GM18520 (cell line): ENCODE data around the gene ALOX12B.
"Not testable (repeated sequence)": the region's sequence is repeated elsewhere in the genome, so short reads cannot be mapped to it uniquely, and the experiment has no call there.

Source experiments
- ATAC-seq: cut with Tn5 transposase; IDR thresholded peaks from one replicate; pipeline ENCODE4 v1.9.1; 2021; ENCODE audit not compliant: unreplicated experiment

The ALOX12B gene

DNA sequence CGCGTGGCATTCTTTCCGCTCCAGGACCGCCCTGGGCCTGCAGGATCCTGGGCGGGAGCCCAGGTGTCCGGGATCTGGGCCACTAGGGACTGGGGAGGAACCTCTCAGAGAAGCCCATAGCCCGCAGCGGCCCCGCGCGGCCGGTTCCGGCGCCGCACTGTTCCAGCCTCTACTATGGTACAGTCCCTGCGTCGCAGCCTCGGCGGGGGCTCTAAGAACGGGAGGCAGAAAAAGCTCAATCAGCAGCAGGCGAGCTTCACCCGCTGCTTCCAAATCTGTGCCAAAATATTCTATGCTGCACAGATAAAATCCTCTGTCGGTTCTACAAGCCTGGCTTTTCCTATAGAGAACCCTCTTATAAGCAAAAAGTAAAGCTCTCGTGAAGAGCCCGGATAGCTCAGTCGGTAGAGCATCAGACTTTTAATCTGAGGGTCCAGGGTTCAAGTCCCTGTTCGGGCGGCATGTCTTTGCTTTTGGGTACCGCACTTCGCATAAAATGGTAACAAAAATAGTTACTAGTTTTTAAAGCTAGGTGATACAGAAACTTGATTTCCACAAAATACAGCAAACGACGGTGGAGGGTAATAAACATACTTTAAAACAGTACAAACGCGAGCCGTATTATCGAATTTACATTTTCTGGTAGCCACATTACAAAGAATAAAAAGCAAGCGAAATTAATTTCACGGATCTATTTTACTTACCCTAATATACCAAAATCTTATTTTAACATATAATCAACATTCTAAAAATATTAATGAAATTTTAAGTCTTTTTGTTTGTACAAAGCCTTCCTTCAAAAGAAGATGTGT lies 31.5 kb upstream of the ALOX12B start:
- peak; percentile 22 for ATAC-seq

DNA sequence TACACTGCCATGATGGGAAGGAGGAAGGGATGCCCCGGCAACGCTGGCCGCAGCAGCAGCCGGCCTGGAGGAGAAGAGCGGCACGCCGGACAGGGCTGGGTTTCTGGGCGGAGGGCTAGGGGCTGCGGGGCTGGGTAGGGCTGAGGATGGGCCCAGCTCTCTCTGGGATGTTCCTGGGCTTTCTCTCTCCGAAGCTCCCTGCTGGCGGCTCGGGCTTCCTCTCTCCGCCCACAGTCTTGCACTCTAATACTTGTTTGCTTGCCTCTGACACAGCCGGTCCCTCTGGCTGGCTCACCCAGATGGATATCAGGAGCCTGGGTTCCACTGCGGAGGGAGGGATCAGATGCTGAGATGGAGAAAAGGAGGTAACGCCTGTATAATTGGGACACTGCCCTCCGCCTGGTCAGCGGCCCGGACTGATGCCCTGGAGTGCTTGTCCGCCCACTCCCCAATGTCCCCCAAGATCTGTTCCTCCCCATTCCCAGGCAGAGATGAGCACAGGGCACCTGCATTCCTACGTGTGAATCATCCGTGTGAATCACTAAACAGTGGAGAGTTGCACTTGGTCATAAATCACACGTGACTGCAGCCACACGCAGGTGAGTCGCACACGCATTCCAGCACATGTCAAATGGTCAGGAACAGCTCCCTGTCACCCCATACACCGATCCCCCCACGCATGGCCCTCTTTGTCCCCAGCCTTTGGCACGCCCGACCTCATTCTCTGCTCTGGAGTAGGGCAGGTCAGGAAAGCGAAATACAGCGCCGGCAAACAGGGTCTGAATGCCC lies 30.7 kb upstream of the ALOX12B start, which contains the start of gene ALOXE3:
TSS of gene ALOXE3 (minus strand) at position 535 of the 789 bp plus-strand sequence. CDS start at position 11, 524 bp downstream.
- ATAC-seq, result no peak

DNA sequence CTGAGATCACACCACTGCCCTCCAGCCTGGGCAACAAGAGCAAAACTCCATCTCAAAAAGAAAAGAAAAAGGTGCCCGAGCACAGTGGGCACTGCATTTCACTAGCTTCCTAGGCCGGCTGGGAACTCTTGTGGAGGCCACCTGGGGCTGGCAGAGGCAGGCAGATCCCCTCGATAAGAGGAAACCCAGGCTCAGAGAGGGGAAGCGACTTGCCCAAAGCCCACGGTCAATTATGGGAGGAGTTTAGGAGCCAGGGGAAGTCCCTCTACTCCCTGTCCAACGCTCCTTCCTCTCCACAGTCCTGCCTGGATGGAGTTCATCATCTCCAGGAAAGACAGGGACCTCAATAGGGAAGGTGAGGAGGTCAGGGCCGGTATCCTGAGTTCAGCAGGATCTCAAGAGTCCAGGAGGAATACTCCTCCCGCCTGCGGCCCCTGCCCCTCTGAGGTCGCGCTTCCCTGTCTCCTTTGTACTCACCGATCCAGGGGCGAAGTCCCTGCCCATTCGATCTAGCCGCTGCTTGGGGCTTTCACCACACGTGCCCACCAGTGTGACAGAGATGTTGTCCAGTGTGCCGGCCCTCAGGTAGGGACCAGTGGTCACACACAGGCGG lies 30.0 kb upstream of the ALOX12B start:
- no peak for ATAC-seq

DNA sequence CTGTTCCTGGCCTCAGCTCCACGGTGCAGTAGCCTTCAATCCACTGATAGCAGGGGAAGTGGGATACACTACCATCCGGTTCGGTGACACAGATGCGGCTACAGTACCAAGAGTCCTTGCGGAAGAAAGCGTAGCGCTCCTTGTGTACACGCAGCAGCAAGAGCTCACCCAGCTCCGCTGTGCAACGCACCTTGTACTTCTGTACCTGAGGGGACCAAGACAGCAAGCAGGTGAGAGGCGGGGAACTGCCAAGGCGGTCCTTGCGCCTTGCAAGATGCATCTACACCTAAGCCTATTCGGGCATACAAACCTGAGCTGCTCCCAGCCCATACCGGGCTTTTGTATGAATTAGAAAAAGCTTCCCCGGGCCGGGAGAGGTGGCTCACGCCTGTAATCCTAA lies 29.3 kb upstream of the ALOX12B start:
- ATAC-seq, result no peak

DNA sequence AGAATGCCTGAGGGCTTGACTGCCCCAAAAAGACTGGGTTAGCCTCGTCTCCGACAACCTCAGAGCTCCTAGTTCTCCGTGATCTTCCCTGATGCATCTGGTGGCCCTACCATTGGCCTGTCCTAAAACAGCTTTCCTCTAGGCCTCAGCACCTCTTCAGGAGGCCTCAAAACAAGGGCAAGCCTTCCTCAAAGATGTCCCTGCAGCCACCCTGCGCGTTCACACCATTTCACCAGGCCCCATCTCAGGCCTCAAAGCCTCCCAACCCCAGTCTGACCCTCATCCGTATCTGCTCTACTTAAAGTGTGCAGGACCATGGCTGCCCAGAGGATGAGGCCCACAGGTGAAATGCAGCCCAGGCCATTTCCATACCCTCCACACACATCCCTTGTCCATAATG lies 23.4 kb upstream of the ALOX12B start:
- ATAC-seq, result no peak

DNA sequence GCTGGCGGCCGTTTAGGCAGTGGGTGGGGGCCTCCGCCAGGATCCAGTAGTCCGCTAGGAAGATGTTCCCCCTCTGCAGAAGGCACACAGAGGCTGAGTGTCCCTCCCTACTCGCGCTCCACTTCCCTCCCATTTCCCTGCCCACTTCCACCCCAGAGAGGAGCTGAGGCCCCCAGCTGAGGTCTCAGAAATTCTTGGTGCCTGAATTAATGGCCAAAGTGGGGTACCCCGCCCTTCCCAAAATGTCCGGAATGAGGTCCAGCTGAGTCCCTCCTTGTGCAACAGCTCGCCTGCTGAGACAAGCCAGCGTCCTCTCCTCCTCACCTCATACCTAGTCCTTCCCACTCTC lies 22.9 kb upstream of the ALOX12B start:
- no peak for ATAC-seq

GRCh38 chr17:8109661-8110455 lies 22.3 kb upstream of the ALOX12B start:
- ATAC-seq, result no peak

DNA sequence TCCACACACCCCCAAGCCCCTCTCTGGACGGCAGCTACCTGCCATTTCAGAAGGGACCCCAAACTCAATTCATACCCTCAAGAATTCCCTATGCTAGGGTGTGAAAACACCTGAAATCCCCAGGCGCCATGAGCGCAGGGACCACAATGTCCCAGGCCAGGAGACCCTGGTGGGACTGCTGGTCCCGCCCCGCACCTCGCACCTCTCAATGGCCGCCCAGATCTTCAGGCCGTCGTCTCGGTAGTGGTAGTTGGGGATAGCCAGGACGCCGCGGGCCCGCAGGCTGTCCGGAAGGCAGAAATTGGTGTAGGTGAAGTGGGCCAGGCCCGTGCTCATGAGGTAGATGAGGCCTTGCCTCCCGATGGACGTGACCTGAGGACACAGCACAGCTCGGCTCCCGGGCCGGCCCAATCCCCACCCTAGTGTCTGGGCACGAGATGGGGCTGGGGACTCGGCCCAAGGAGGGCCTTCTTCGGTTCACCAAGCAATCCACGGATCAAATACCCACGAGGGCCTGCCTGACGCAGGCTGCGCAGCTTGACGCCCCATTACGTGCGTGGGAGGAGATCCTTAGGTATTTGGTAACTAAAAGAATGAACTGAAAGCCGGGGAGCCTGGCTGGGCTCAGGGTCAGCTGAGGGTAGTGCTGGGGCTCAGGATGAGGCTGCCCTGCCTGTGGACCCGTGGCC lies 21.6 kb upstream of the ALOX12B start:
- ATAC-seq, result no peak

DNA sequence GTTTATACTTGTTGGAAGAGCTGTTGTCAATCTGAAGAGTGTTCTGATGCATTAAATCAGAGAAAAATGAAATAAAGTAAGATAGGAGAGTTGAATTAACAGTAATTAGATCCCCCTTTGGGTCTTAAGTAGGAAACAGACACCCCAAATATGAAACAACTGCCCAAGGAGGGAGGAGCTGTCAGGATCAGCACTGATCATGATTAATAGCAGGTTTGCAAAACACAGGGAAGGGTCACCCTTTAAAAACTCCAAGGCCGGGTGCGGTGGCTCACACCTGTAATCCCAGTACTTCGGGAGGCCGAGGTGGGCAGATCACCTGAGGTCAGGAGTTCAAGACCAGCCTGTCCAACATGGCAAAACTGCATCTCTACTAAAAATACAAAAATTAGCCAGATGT lies 19.5 kb upstream of the ALOX12B start:
- not testable (repeated sequence) for ATAC-seq

GRCh38 chr17:8105957-8106398 lies 18.5 kb upstream of the ALOX12B start:
- no peak for ATAC-seq

DNA sequence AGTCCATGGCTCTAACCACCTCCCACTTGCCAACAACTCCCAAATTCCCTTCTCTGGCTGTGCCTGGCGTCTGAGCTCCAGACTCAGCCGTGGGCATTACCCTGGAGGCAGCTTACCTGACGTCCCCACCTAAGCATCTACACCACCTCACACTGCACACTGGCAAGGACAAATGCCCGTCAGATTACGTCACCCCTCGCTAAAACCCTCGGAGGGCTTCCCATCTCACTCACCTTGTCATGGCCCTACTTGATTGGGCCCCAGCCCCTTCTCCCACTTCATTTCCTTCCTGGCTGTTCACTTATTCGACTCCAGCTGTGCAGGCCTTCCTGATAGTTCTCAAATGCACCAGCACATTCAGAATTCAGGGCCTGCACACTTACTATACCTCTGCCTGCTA lies 17.4 kb upstream of the ALOX12B start:
- ATAC-seq, result no peak

DNA sequence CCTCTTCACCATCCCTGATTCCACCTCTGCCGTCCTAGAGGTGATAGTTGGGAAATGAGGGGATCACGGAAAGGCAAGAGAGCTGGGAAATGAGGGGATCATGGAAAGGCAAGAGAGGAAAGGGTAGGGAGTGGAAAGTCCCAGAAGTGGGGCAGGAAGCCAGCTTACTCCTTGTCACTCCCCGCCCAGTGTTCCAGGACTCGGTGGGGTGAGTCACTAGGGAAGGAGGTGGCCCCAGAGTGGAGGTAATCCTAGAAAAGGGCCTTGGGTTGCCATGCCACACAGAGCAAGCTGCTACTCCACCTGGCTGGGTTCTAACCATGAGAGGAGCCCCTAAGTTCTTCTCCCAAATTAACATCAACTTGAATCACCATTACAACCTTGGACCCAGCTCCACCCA lies 16.0 kb upstream of the ALOX12B start:
- ATAC-seq, result no peak

GRCh38 chr17:8101721-8102120 lies 14.2 kb upstream of the ALOX12B start:
- no peak for ATAC-seq

DNA sequence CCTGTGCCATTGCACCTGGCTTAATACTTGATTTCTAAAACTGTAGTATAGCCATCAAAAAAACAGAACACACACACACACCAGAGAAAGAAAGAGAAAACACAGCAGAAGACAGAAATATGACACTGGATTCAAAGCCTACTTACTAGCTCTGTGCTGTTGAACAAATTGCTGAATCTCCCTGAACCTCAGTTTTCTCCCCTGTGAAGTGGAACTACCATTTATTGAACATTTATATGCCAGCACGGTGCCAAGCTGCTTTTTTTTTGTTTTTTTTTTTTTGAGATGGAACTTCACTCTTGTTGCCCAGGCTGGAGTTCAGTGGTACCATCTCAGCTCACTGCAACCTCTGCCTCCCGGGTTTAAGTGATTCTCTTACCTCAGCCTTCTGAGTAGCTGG lies 13.2 kb upstream of the ALOX12B start:
- ATAC-seq, result no peak

- ATAC-seq, result no peak
Measured at GRCh38 chr17:8100111-8100510, 12.6 kb upstream of the ALOX12B start.

- ATAC-seq, result no peak
Measured at GRCh38 chr17:8096541-8096940, 9.0 kb upstream of the ALOX12B start.

- ATAC-seq, result no peak
Measured at GRCh38 chr17:8095361-8095760, 7.8 kb upstream of the ALOX12B start.

GRCh38 chr17:8091033-8091687 lies 3.6 kb upstream of the ALOX12B start:
- peak; percentile 76 for ATAC-seq

GRCh38 chr17:8089728-8090127 lies 2.2 kb upstream of the ALOX12B start:
- no peak for ATAC-seq

DNA sequence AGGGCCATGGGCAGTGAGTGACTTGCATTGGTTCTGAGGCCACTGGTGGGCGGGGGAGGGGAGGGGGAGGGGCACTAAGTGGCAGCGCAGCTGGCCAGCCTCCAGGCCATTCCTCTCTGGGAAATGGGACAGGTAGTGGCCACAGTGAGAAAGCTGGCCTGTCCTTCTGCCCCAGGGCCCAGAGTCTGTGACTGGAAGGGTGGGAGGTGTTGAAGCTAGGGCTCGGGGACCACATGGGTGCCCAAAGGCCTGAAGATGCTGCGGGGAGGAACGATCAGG lies 375 bp upstream of the ALOX12B start:
- no peak for ATAC-seq
